PC-9 (cell line): ENCODE results near the gene AGAP3.

Experiments used
- EZH2 ChIP-seq: fragments of 200-600 bp; sonication (generic); IDR thresholded peaks from 2 replicates; pipeline ENCODE4 v1.8.0; 2017; ENCODE audit warnings: antibody characterized with exemption, low read depth
- TF ChIP-seq, protein P1 (sequence below): fragments of 200-600 bp; sonication (generic); conservative IDR thresholded peaks from 2 replicates; pipeline ENCODE4 v1.6.1; 2017; ENCODE audit warnings: mixed run types, antibody characterized with exemption, mild to moderate bottlenecking, moderate library complexity

DNA sequence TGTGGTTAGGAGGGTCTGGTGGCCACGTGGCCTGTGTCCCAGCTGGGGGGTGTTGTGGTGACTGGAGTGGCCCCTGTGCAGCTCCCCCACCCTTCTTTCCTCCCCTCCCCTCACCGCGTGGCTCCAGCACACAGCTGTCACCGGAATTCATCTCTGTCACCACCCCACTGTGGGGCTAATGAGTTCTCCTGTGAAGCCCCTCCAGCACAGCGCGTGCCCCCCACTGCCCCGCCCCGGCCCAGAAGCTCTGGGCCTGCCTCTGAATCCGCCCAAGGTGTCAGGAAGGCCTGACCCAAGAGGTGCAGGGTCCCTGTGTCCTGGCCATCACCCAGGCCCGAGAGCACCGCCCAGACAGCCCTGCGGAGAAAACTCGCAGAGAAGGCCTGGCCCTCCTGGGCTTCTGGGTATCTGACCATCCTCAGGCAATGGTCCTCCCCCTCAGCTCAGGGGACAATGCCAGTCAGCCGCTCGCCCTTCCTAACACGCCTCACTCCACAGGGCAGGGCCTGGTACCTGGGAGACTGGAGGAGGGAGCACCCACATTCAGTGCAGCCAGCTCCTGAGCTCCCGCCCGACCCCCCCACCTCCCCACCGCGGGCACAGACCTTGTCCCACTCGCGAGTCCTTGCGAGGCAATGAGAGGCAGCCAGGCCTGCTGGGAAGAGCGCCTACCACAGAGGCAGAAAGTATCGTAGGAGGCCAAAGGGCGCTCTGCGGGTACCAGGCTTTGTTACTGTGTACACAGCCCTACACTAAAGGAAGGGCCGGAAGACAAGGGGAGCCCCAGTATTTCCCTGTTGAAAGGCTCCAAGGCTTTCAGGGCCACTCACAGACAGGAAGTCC is 43.1 kb downstream of the AGAP3 start:
- TF ChIP-seq, protein P1, sequence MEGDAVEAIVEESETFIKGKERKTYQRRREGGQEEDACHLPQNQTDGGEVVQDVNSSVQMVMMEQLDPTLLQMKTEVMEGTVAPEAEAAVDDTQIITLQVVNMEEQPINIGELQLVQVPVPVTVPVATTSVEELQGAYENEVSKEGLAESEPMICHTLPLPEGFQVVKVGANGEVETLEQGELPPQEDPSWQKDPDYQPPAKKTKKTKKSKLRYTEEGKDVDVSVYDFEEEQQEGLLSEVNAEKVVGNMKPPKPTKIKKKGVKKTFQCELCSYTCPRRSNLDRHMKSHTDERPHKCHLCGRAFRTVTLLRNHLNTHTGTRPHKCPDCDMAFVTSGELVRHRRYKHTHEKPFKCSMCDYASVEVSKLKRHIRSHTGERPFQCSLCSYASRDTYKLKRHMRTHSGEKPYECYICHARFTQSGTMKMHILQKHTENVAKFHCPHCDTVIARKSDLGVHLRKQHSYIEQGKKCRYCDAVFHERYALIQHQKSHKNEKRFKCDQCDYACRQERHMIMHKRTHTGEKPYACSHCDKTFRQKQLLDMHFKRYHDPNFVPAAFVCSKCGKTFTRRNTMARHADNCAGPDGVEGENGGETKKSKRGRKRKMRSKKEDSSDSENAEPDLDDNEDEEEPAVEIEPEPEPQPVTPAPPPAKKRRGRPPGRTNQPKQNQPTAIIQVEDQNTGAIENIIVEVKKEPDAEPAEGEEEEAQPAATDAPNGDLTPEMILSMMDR = no peak
- no peak for TF ChIP-seq EZH2
